ENCODE data around the gene KLHL36. TPM values are rescaled to one million over a fixed set of nuclear protein-coding genes. Genes with fewer than 3 reads are reported as not detected.

KLHL36 gene
- total RNA-seq, 1 experiment from 2014 or later = 79.0 TPM

DNA sequence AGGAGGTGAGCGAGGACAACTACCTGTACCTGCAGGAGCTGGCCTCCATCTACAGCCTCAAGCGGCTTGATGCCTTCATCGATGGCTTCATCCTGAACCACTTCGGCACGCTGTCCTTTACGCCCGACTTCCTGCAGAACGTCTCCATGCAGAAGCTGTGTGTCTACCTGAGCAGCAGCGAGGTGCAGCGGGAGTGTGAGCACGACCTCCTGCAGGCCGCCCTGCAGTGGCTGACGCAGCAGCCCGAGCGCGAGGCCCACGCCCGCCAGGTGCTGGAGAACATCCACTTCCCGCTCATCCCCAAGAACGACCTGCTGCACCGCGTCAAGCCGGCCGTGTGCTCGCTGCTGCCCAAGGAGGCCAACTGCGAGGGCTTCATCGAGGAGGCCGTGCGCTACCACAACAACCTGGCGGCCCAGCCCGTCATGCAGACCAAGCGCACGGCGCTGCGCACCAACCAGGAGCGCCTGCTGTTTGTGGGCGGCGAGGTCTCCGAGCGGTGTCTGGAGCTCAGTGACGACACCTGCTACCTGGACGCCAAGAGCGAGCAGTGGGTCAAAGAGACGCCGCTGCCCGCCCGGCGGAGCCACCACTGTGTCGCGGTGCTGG lies 9.0 kb downstream of the KLHL36 start:
- intact Hi-C loops (cut with micrococcal nuclease) = no loop called here
- Histone ChIP-seq H3K4me3 (replicated peaks in 1 of 2; ENCODE audit: low read depth in 1 of 2, low read length in 2 of 2) (no peak overlapping the region), H2AFZ (ENCODE audit: low read depth, low read length, poor library complexity, severe bottlenecking) (no peak overlapping the region), H3K9ac (ENCODE audit: low read length) (no peak overlapping the region), H3K4me1 (ENCODE audit: control insufficient read depth in 1 of 2, insufficient read depth in 2 of 2, low read length in 2 of 2) (no peaks in the 10 kb centered on the region), H3K36me3 (ENCODE audit: control insufficient read depth in 1 of 2, insufficient read depth in 2 of 2, low read length in 2 of 2) (peaks cover 39% of the 10 kb centered on the region in 2 experiments; a peak in 3 of 4 replicates), H3K4me2 (ENCODE audit: low read length) (no peak overlapping the region), H3K27ac (ENCODE audit: low read depth, low read length) (no peak overlapping the region), H3K79me2 (ENCODE audit: insufficient read depth, low read length) (no peaks in the 10 kb centered on the region; the same call in 1 of the 2 replicates), H3K27me3 (ENCODE audit: insufficient read depth, low read length) (no peaks in the 10 kb centered on the region), H4K20me1 (ENCODE audit: insufficient read depth) (no peaks in the 10 kb centered on the region), H3K9me3 (ENCODE audit: control insufficient read depth in 1 of 2, insufficient read depth in 1 of 2, low read depth in 1 of 2, low read length in 2 of 2) (no peaks in the 10 kb centered on the region), H3K9me2 (ENCODE audit: insufficient read depth) (no peaks in the 10 kb centered on the region)
- no TSS peak for BruUV-seq (replicated peaks)
- ChIA-PET CTCF (interaction anchor here (1.8 kb wide), 1 partner anchor 15 kb away, joined by 8 read pairs; no protein-coding TSS in a partner anchor), POLR2A (no interaction called here), RAD21 (ENCODE audit: low non-redundant PET in 1 of 2, low total read pairs in 2 of 2, uncharacterized antibody in 2 of 2, unreplicated experiment in 2 of 2) (no interaction called here)
- ATAC-seq (no peak), DNase-seq (ENCODE audit: low read depth, low spot score) (no peak)
- TF ChIP-seq SRF (IDR thresholded peaks at IDR 0.05; ENCODE audit: low read depth) = no peak
- TF ChIP-seq, protein P1, sequence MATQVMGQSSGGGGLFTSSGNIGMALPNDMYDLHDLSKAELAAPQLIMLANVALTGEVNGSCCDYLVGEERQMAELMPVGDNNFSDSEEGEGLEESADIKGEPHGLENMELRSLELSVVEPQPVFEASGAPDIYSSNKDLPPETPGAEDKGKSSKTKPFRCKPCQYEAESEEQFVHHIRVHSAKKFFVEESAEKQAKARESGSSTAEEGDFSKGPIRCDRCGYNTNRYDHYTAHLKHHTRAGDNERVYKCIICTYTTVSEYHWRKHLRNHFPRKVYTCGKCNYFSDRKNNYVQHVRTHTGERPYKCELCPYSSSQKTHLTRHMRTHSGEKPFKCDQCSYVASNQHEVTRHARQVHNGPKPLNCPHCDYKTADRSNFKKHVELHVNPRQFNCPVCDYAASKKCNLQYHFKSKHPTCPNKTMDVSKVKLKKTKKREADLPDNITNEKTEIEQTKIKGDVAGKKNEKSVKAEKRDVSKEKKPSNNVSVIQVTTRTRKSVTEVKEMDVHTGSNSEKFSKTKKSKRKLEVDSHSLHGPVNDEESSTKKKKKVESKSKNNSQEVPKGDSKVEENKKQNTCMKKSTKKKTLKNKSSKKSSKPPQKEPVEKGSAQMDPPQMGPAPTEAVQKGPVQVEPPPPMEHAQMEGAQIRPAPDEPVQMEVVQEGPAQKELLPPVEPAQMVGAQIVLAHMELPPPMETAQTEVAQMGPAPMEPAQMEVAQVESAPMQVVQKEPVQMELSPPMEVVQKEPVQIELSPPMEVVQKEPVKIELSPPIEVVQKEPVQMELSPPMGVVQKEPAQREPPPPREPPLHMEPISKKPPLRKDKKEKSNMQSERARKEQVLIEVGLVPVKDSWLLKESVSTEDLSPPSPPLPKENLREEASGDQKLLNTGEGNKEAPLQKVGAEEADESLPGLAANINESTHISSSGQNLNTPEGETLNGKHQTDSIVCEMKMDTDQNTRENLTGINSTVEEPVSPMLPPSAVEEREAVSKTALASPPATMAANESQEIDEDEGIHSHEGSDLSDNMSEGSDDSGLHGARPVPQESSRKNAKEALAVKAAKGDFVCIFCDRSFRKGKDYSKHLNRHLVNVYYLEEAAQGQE (IDR thresholded peaks at IDR 0.05; ENCODE audit: low read depth) = no peak
- TF ChIP-seq POLR2A (IDR thresholded peaks at IDR 0.05; ENCODE audit: borderline replicate concordance, extremely low read depth, insufficient read depth, insufficient read length) = no peak
- TF ChIP-seq, protein P2, sequence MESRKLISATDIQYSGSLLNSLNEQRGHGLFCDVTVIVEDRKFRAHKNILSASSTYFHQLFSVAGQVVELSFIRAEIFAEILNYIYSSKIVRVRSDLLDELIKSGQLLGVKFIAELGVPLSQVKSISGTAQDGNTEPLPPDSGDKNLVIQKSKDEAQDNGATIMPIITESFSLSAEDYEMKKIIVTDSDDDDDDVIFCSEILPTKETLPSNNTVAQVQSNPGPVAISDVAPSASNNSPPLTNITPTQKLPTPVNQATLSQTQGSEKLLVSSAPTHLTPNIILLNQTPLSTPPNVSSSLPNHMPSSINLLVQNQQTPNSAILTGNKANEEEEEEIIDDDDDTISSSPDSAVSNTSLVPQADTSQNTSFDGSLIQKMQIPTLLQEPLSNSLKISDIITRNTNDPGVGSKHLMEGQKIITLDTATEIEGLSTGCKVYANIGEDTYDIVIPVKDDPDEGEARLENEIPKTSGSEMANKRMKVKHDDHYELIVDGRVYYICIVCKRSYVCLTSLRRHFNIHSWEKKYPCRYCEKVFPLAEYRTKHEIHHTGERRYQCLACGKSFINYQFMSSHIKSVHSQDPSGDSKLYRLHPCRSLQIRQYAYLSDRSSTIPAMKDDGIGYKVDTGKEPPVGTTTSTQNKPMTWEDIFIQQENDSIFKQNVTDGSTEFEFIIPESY (IDR thresholded peaks at IDR 0.05; ENCODE audit: extremely low read depth, insufficient replicate concordance, low read length) = no peak
- TF ChIP-seq POLR2AphosphoS5 (IDR thresholded peaks at IDR 0.05; ENCODE audit: low read depth, low read length) = no peak
- no peak for TF ChIP-seq SP1 (IDR thresholded peaks at IDR 0.05; ENCODE audit: low read depth)
- TF ChIP-seq EZH2phosphoT487 (IDR thresholded peaks at IDR 0.05; ENCODE audit: borderline replicate concordance) = no peak
